ENCODE results near the gene NTSR2. TPM values are rescaled to one million over a fixed set of nuclear protein-coding genes. Genes with fewer than 3 reads are reported as not detected.
A peak's percentile ranks its signal among the peaks of the same experiment; 100 is the strongest.

Gene NTSR2
- polyA plus RNA-seq, 1 donor, result not detected

DNA sequence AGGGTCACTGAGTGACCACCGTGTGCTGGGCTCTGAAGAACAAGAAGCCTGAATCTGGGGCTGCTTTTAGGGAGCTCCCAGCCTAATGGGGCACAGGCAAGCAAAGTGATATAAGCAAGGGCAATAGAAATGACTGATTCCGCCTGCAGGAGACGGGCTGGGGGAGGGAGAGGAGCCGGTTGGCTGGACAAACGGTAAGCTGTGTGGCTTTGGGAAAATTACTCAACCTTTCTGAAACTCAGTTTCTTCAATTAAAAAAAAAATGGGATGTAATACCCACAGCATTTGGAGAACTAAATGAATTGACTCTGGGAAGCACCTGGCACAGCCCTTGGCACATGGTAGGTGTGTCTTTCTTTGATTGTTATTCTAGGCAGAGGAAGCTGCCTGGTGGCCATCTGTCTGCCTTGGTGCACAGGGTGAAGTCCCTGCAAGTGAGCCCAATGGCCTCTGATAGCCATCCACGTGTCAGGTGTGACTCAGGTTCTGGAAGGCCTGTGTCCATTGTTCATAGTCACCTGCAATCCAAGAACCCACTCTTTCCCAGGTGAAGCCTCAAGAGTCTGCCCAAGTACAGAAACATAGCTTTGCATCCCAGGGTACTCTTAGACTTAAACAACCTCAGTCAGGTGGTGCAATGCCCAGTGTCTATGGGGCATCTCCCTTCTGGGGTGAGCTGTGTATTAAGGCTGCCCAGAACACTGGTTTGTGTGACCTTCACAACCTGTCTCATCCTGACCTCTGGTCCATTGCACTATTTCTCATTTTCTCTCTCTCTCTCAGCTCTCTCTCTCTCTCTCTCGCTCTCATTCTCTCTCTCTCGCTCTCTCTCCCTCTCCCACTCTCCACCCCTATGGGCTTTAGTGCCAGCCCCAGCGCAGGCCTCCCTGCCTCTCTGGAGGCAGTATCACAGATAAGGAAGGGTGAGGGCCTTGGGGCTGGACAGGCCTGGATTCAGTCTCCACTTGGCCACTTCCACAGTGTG, 30.0 kb upstream of the NTSR2 start:
- H3K36me3 ChIP-seq (ENCODE audit: control insufficient read depth, insufficient read depth, low read length), result no peaks in the 10 kb centered on the region
- H3K4me3 ChIP-seq (ENCODE audit: low read length), result no peak overlapping the region
- DNase-seq, result no peak
- peaks cover 3% of the 10 kb centered on the region for H3K27me3 ChIP-seq (ENCODE audit: control insufficient read depth, insufficient read depth, low read length)
- H3K27ac ChIP-seq (ENCODE audit: low read length), result no peak overlapping the region
- WGBS (ENCODE audit: insufficient coverage, low lambda C conversion rate), result 92% methylated on average over 4 of the region's 9 CpGs
- no peaks in the 10 kb centered on the region for H3K9me3 ChIP-seq (ENCODE audit: control insufficient read depth, low read depth, low read length)
- no peaks in the 10 kb centered on the region for H3K4me1 ChIP-seq (ENCODE audit: control insufficient read depth, insufficient read depth, low read length)

DNA sequence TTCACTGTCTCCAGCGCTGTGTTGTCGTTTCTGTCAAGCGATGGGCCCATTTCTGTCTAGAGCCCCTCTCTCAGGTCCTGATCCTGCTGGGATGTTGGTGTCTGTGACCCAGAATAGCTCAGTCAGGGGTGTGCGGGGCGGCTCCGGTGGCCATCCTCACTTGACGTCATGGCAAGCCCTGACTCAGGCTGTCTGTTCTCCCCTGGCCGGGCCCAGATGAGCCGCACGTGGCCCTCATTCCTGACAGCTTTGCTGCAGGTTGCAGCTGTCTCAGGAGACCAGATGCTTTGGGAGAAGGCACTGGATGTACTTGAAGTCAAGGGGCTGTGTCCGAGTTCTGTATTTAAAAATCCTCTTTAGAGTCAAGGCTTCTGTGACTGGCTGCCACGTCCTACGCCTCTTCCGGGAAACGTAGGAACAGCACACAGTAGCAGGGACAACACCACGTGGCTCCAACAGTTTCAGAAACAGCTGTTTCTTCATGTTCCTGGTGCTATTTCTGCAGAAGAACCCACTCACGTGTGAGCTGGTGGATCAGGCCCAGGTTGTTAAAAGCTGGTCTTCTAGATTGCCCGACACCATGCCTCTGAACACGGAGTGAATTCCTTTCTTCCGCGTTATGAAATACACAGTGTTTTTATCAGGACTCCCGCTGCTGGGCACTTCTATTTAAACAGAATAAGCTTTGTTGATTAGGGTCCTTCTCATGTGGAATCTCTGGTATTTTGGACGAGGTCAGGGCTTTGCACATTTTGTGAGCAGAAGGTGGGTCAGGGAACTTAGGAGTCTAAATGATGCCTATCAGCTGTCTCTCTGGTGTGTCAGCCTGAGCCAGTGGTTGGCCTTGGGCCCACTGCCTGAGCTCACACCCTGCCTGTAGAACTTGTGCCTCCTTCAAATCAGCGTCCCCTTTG, 28.3 kb upstream of the NTSR2 start:
- peak in 1 of 2 donors; percentile 20 for DNase-seq
- Histone ChIP-seq H3K36me3 (ENCODE audit: control insufficient read depth, insufficient read depth, low read length) (no peaks in the 10 kb centered on the region), H3K9me3 (ENCODE audit: control insufficient read depth, low read depth, low read length) (no peaks in the 10 kb centered on the region)

DNA sequence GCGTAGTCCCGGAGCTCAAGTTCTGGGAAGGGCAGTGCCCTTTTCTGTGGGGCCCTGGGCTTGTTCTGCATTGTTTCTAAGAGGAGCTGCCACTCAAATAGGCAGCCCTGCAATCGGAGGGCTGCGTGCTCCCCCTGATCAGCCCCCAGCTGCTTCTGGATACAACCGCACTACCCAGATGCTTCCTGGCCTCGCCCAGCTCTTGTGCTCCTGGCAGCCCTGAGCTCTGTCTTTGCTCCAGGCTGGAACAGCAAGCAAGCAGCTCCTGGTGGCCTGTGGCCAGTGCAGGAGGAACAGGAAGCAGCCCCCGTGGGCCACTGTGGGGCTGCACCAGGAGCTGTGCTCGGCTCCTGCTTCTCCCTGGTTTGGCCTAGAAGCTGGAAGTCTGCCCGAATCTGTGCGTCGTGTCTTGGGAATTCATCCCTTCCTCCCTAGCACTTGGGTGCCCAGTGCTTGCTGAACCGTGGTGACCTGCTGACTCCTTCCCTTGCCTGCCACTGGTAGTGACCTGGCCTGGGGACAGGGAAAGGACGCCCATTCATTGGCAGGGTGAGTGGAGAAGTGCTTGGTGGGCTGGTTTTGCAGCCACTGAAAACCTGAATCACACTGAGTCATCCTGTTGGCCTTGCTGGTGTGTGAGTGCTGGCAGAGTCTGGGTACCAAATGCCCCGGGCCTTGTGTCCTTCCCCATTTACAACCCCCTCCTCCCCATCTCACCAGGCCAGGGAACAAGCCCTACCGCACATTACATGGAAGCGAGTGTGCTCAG, 27.3 kb upstream of the NTSR2 start:
- no peaks in the 10 kb centered on the region for H3K36me3 ChIP-seq (ENCODE audit: control insufficient read depth, insufficient read depth, low read length)
- no peaks in the 10 kb centered on the region for H3K9me3 ChIP-seq (ENCODE audit: control insufficient read depth, low read depth, low read length)
- no peaks in the 10 kb centered on the region for H3K4me1 ChIP-seq (ENCODE audit: control insufficient read depth, insufficient read depth, low read length)
- H3K4me3 ChIP-seq (ENCODE audit: low read length), result no peak overlapping the region
- no peak overlapping the region for H3K27ac ChIP-seq (ENCODE audit: low read length)
- no CpG with 5 or more reads among the region's 16 CpGs for WGBS (ENCODE audit: insufficient coverage, low lambda C conversion rate)
- H3K27me3 ChIP-seq (ENCODE audit: control insufficient read depth, insufficient read depth, low read length), result no peaks in the 10 kb centered on the region
- DNase-seq, result no peak

More for the DNA sequence above, 28.3 kb upstream of the NTSR2 start:
- H3K27ac ChIP-seq (ENCODE audit: low read length), result no peak overlapping the region
- 50% methylated on average over 2 of the region's 24 CpGs for WGBS (ENCODE audit: insufficient coverage, low lambda C conversion rate)
- H3K27me3 ChIP-seq (ENCODE audit: control insufficient read depth, insufficient read depth, low read length), result no peaks in the 10 kb centered on the region
- no peaks in the 10 kb centered on the region for H3K4me1 ChIP-seq (ENCODE audit: control insufficient read depth, insufficient read depth, low read length)
- H3K4me3 ChIP-seq (ENCODE audit: low read length), result no peak overlapping the region

DNA sequence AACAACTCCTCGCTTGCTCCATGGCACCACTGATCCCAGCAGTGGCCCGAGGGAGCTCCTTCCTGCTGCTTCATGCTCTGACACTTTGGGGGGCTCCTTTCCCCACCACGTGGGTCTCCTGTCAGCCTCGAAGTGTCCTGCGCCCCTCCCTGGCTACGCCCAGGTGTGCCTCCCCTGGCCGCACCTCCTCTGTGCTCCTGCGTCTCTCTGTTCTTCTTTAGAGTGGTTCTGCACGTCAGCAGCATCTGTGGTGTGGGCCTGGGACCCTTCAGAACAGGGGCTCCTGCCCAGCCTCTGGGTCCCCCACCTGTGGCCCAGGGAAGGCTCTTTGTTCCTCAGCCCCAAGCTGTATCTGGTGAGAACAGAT, 26.7 kb upstream of the NTSR2 start:
- H3K36me3 ChIP-seq (ENCODE audit: control insufficient read depth, insufficient read depth, low read length), result no peaks in the 10 kb centered on the region
- H3K4me1 ChIP-seq (ENCODE audit: control insufficient read depth, insufficient read depth, low read length), result no peaks in the 10 kb centered on the region
- no CpG with 5 or more reads among the region's 9 CpGs for WGBS (ENCODE audit: insufficient coverage, low lambda C conversion rate)
- H3K9me3 ChIP-seq (ENCODE audit: control insufficient read depth, low read depth, low read length), result no peaks in the 10 kb centered on the region
- H3K27ac ChIP-seq (ENCODE audit: low read length), result no peak overlapping the region
- no peak overlapping the region for H3K4me3 ChIP-seq (ENCODE audit: low read length)
- no peak for DNase-seq
- H3K27me3 ChIP-seq (ENCODE audit: control insufficient read depth, insufficient read depth, low read length), result no peaks in the 10 kb centered on the region

- DNase-seq, result no peak
- H3K36me3 ChIP-seq (ENCODE audit: control insufficient read depth, insufficient read depth, low read length), result no peaks in the 10 kb centered on the region
- H3K9me3 ChIP-seq (ENCODE audit: control insufficient read depth, low read depth, low read length), result no peaks in the 10 kb centered on the region
- H3K4me1 ChIP-seq (ENCODE audit: control insufficient read depth, insufficient read depth, low read length), result no peaks in the 10 kb centered on the region
- H3K27me3 ChIP-seq (ENCODE audit: control insufficient read depth, insufficient read depth, low read length), result no peaks in the 10 kb centered on the region
- WGBS (ENCODE audit: insufficient coverage, low lambda C conversion rate), result 88% methylated on average over 1 of the region's 2 CpGs
- no peak overlapping the region for H3K27ac ChIP-seq (ENCODE audit: low read length)
- no peak overlapping the region for H3K4me3 ChIP-seq (ENCODE audit: low read length)
These were observed 25.6 kb upstream of the NTSR2 start for GRCh38 chr2:11695576-11695975.

DNA sequence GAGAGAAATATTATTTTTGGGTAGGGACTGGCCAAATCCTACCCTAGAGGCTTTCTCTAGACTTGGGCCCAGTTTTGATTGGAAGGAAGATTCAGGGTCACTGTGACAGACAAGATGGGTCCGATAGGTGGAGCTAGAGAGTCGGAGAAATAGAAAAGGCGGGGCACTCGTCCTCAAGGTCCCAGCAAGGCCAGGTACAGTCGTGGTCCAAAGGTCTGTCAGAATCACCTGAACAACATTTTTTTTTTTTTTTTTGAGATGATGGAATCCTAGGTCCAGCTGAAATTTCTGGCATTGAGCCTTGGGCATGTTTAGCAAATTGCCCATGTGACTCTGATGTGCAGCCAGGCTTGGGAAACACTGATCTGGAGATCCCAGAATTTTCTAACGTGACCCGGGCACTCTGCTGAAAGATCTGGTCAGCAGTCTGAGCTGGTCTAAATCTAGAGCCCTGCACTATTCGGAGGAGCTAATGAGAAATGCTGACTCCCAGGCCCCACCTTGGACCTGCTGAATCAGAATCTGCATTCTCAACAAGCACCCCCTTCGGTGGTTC, 23.0 kb upstream of the NTSR2 start:
- Histone ChIP-seq H3K36me3 (ENCODE audit: control insufficient read depth, insufficient read depth, low read length) (no peaks in the 10 kb centered on the region), H3K9me3 (ENCODE audit: control insufficient read depth, low read depth, low read length) (no peaks in the 10 kb centered on the region), H3K27ac (ENCODE audit: low read length) (no peak overlapping the region), H3K4me3 (ENCODE audit: low read length) (no peak overlapping the region), H3K27me3 (ENCODE audit: control insufficient read depth, insufficient read depth, low read length) (no peaks in the 10 kb centered on the region), H3K4me1 (ENCODE audit: control insufficient read depth, insufficient read depth, low read length) (no peaks in the 10 kb centered on the region)
- peak; percentile 86 for DNase-seq
- WGBS (ENCODE audit: insufficient coverage, low lambda C conversion rate), result no CpG with 5 or more reads among the region's 9 CpGs

DNA sequence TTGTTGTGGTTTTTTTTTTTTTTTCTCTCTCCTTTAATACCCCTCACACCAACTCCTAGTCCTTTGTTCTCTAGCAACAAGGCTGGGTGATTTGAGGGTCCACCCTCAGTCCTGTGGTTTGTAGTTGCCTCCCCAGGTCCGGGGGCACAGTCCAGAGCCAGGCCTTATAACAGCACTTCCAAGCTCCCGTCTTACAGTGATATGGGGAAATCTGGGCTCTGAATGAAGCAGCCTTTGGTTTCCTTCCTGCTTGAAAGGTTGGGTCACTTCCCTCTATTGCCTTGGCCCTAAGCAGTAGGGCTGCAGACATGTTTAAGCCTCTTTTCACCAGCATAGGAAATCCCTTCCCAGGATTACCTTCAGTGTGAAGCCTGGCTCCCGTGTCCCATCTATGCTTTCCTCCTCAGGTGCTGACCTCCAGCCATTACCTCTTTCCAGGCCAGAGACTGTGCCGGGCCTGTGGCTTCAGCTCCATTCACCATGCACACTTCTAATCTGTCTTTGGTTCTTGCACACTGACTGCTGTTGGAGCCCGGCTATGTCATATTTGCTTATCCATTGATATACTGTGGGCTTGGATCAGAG, 21.2 kb upstream of the NTSR2 start:
- Histone ChIP-seq H3K9me3 (ENCODE audit: control insufficient read depth, low read depth, low read length) (no peaks in the 10 kb centered on the region), H3K4me3 (ENCODE audit: low read length) (no peak overlapping the region), H3K27me3 (ENCODE audit: control insufficient read depth, insufficient read depth, low read length) (no peaks in the 10 kb centered on the region), H3K27ac (ENCODE audit: low read length) (no peak overlapping the region), H3K36me3 (ENCODE audit: control insufficient read depth, insufficient read depth, low read length) (no peaks in the 10 kb centered on the region), H3K4me1 (ENCODE audit: control insufficient read depth, insufficient read depth, low read length) (no peaks in the 10 kb centered on the region)
- WGBS (ENCODE audit: insufficient coverage, low lambda C conversion rate), result no CpG with 5 or more reads among the region's 5 CpGs
- DNase-seq, result no peak

DNA sequence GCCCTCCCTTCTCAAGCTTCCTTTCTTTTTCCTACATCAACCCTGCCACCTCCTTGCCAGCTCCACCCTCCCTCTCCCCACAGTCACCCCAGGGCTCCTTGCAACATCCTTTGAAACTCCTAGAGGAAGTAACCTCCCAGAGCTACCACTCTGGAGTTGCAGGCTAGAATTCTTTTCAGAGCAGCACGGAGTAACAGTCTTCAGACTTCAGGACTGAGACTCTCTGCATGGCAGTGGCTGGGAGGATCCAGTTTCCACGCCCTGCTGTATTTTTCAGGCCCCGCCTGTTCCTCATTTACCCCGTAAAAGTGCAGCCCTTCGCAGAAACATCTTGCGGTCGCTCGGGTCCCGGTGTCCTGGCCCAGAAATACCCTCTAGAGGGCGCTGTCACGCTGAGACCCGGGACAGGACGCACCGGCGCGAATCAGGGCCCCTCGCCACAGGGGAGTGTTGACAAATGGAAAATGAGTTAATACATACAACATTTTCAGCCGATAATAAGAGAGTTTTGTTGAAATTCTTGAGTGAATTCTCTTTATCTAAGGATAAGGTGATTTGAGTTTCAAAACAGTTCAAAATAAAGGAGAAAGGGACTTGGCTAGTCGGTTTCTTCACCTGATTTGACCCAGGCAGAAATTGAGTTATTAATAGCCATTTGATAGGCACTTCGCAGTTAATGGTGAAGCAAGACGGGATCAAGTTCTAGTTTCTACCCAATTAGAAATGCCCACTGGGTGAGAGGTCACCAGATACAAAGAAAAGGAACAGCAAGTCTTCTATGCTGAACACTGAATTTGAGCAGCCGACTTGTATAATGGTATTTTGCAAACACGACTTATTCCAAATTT, 18.5 kb upstream of the NTSR2 start:
- peaks cover 22% of the 10 kb centered on the region for H3K27me3 ChIP-seq (ENCODE audit: control insufficient read depth, insufficient read depth, low read length)
- H3K4me3 ChIP-seq (ENCODE audit: low read length), result no peak overlapping the region
- H3K9me3 ChIP-seq (ENCODE audit: control insufficient read depth, low read depth, low read length), result no peaks in the 10 kb centered on the region
- no peaks in the 10 kb centered on the region for H3K36me3 ChIP-seq (ENCODE audit: control insufficient read depth, insufficient read depth, low read length)
- H3K4me1 ChIP-seq (ENCODE audit: control insufficient read depth, insufficient read depth, low read length), result no peaks in the 10 kb centered on the region
- H3K27ac ChIP-seq (ENCODE audit: low read length), result no peak overlapping the region
- DNase-seq, result peak; percentile 64 to 75
- WGBS (ENCODE audit: insufficient coverage, low lambda C conversion rate), result 0% methylated on average over 1 of the region's 23 CpGs

GRCh38 chr2:11687736-11688135, 17.7 kb upstream of the NTSR2 start:
- Histone ChIP-seq H3K27me3 (ENCODE audit: control insufficient read depth, insufficient read depth, low read length) (peaks cover 24% of the 10 kb centered on the region), H3K4me3 (ENCODE audit: low read length) (no peak overlapping the region), H3K9me3 (ENCODE audit: control insufficient read depth, low read depth, low read length) (no peaks in the 10 kb centered on the region), H3K27ac (ENCODE audit: low read length) (no peak overlapping the region), H3K4me1 (ENCODE audit: control insufficient read depth, insufficient read depth, low read length) (no peaks in the 10 kb centered on the region), H3K36me3 (ENCODE audit: control insufficient read depth, insufficient read depth, low read length) (no peaks in the 10 kb centered on the region)
- DNase-seq, result no peak
- no CpG with 5 or more reads among the region's 9 CpGs for WGBS (ENCODE audit: insufficient coverage, low lambda C conversion rate)
